ENCODE results near the gene CYP4X1.
"Not testable (repeated sequence)": the region's sequence is repeated elsewhere in the genome, so short reads cannot be mapped to it uniquely, and the experiment has no call there.

The CYP4X1 gene, protein sequence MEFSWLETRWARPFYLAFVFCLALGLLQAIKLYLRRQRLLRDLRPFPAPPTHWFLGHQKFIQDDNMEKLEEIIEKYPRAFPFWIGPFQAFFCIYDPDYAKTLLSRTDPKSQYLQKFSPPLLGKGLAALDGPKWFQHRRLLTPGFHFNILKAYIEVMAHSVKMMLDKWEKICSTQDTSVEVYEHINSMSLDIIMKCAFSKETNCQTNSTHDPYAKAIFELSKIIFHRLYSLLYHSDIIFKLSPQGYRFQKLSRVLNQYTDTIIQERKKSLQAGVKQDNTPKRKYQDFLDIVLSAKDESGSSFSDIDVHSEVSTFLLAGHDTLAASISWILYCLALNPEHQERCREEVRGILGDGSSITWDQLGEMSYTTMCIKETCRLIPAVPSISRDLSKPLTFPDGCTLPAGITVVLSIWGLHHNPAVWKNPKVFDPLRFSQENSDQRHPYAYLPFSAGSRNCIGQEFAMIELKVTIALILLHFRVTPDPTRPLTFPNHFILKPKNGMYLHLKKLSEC

DNA sequence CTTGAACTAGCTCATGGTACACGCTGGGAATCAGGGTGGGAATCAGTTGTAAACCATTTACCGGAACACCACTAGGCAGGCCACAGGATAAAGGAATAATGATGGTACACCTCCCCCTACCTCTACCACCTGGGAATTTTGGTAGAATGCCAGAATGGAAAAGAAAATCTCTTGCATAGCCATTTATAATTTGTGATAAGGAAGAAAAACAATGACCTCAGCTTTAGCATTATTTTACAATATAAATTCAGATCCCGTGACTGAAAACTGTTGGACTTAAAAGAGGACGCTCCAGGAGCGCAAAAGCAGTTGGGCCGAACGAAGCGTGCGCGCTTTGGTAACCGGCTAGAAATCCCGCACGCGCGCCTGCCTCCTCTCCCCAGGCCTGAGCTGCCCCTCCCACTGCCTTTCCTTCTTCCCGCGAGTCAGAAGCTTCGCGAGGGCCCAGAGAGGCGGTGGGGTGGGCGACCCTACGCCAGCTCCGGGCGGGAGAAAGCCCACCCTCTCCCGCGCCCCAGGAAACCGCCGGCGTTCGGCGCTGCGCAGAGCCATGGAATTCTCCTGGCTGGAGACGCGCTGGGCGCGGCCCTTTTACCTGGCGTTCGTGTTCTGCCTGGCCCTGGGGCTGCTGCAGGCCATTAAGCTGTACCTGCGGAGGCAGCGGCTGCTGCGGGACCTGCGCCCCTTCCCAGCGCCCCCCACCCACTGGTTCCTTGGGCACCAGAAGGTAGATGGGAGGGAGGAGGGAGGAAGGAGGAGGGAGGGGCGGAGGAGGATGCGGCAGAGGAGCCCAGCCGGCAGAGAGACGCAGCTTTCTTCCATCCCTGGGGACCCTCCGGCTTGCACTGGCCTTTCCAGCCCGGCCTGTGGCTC, at the start of gene CYP4X1:
CYP4X1 (plus strand) TSS at position 402 of the 873 bp plus-strand sequence; CDS start at position 551, 149 bp downstream.
- DNase-seq: no peak

GRCh38 chr1:46983166-46983829, 40.2 kb upstream of the CYP4X1 start:
- DNase-seq: no peak

GRCh38 chr1:46983830-46984586, 39.5 kb upstream of the CYP4X1 start:
- DNase-seq: no peak

- DNase-seq: not testable (repeated sequence)
Observed at GRCh38 chr1:46990541-46990940, 32.9 kb upstream of the CYP4X1 start.

GRCh38 chr1:46991083-46991923, 32.2 kb upstream of the CYP4X1 start:
- no peak for DNase-seq

GRCh38 chr1:46996659-46997281, 26.7 kb upstream of the CYP4X1 start:
- no peak for DNase-seq

- DNase-seq: no peak
Observed at GRCh38 chr1:47002211-47002610, 21.3 kb upstream of the CYP4X1 start.

GRCh38 chr1:47003896-47004403, 19.5 kb upstream of the CYP4X1 start:
- DNase-seq: no peak

GRCh38 chr1:47006437-47006836, 17.0 kb upstream of the CYP4X1 start:
- not testable (repeated sequence) for DNase-seq

DNA sequence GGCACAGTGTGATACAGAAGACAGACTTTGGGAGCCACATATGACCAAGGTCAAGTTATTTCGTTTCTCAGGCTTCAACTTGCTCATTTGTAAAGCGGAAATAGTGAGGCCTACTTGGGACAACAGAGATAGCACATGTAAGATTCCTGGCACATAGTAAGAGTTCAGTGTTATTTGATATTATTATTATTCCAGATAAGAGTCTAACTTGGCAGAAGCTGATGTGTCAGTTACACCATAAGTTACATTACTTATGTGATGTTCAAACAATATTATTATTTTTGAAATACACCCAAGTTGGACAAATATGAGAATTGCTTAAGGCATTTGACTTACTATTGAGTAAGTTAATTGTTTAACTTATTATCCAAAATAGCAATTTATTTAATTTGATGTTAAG, 10.2 kb upstream of the CYP4X1 start:
- no peak for DNase-seq

GRCh38 chr1:47021070-47021469, 2.4 kb upstream of the CYP4X1 start:
- DNase-seq: no peak

GRCh38 chr1:47024141-47024801, 802 bp downstream of the CYP4X1 start:
- DNase-seq: no peak

- no peak for DNase-seq
Observed at GRCh38 chr1:47030170-47030805, 6.8 kb downstream of the CYP4X1 start.

- no peak for DNase-seq
Observed at GRCh38 chr1:47031059-47031458, 7.6 kb downstream of the CYP4X1 start.

DNA sequence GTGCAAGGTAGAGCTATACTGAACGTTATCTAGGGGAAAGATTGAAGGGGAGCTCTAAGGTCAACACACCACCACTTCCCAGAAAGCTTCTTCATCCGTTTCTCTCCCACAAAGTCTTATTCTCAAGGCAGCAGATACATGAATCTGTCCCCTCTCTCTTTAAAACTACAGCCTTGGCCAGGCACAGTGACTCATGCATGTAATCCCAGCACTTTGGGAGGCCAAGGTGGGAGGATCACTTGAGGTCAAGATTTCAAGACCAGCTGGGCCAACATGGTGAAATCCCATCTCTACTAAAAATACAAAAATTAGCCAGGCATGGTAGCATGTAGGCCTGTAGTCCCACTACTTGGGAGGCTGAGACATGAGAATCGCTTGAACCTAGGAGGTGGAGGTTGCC, 8.1 kb downstream of the CYP4X1 start:
- no peak for DNase-seq

DNA sequence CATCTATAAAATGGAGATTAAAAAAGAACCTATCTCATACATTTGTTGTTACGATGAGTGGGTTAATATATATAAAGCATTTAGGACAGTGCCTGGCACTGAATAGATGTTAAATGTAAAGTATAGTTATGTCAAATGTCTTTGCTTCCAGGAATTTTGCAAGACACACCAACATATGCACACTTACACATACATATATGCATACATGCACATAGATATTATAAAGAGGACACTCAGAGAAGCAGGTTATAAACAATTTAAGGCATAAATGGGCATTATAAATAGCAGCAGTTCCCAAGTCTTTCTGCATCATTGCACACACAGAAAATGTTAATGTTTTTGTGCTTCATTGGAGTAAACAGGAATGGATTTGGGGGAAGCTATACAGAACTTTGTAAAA, 13.3 kb downstream of the CYP4X1 start:
- no peak for DNase-seq

GRCh38 chr1:47059376-47059775, 35.9 kb downstream of the CYP4X1 start:
- DNase-seq: no peak

- DNase-seq: no peak
Observed at GRCh38 chr1:47067097-47067594, 43.7 kb downstream of the CYP4X1 start, which contains the start of gene CYP4Z1. Gene CYP4Z1 (plus strand): TSS chr1:47067231. CDS start chr1:47067491, 260 bp downstream.

GRCh38 chr1:47069080-47069479, 45.6 kb downstream of the CYP4X1 start:
- not testable (repeated sequence) for DNase-seq
